Measurements from ENCODE around the gene DEXI. TPM values are rescaled to one million over a fixed set of nuclear protein-coding genes. Genes with fewer than 3 reads are reported as not detected.

The DEXI gene
- total RNA-seq, 2 donors from 2014 or later: 23.8 to 29.5 TPM

- intact Hi-C loops (cut with DNase I): no loop called here
Observed at GRCh38 chr16:10987361-10988163, 45.3 kb upstream of the DEXI start.

GRCh38 chr16:10984509-10984908, 42.2 kb upstream of the DEXI start:
- Histone ChIP-seq H3K27me3 (no peaks in the 10 kb centered on the region), H3K4me3 (no peak overlapping the region), H3K9ac (ENCODE audit: low read depth in 2 of 2, low read length in 2 of 2) (no peak overlapping the region), H3K9me3 (no peaks in the 10 kb centered on the region), H3K36me3 (no peaks in the 10 kb centered on the region), H3K4me1 (no peaks in the 10 kb centered on the region), H3K27ac (no peak overlapping the region)
- DNase-seq: no peak
- intact Hi-C loops (cut with DNase I): no loop called here
- no peak for TF ChIP-seq CTCF (IDR thresholded peaks at IDR 0.05)

More at GRCh38 chr16:10987361-10988163, 45.3 kb upstream of the DEXI start:
- H3K9ac ChIP-seq (ENCODE audit: low read depth in 2 of 2, low read length in 2 of 2): no peak overlapping the region
- no peaks in the 10 kb centered on the region for H3K27me3 ChIP-seq
- H3K9me3 ChIP-seq: no peaks in the 10 kb centered on the region
- H3K36me3 ChIP-seq: no peaks in the 10 kb centered on the region
- H3K27ac ChIP-seq: no peak overlapping the region
- TF ChIP-seq CTCF (IDR thresholded peaks at IDR 0.05): no peak
- H3K4me1 ChIP-seq: no peaks in the 10 kb centered on the region
- DNase-seq: no peak
- no peak overlapping the region for H3K4me3 ChIP-seq

- peak; percentile 37 for DNase-seq
- H3K27me3 ChIP-seq: no peaks in the 10 kb centered on the region
- no peaks in the 10 kb centered on the region for H3K9me3 ChIP-seq
- intact Hi-C loops (cut with DNase I): no loop called here
- TF ChIP-seq CTCF (IDR thresholded peaks at IDR 0.05): peak; percentile 27
- no peak overlapping the region for H3K27ac ChIP-seq
- no peaks in the 10 kb centered on the region for H3K4me1 ChIP-seq
- no peaks in the 10 kb centered on the region for H3K36me3 ChIP-seq
- H3K4me3 ChIP-seq: no peak overlapping the region
- no peak overlapping the region for H3K9ac ChIP-seq (ENCODE audit: low read depth in 2 of 2, low read length in 2 of 2)
Observed at GRCh38 chr16:10983159-10983558, 40.9 kb upstream of the DEXI start.

GRCh38 chr16:10982465-10983150, 40.3 kb upstream of the DEXI start:
- H3K4me1 ChIP-seq: no peaks in the 10 kb centered on the region
- no peak overlapping the region for H3K4me3 ChIP-seq
- H3K9me3 ChIP-seq: no peaks in the 10 kb centered on the region
- TF ChIP-seq CTCF (IDR thresholded peaks at IDR 0.05): no peak
- H3K9ac ChIP-seq (ENCODE audit: low read depth in 2 of 2, low read length in 2 of 2): no peak overlapping the region
- H3K36me3 ChIP-seq: no peaks in the 10 kb centered on the region
- intact Hi-C loops (cut with DNase I): no loop called here
- H3K27ac ChIP-seq: no peak overlapping the region
- no peak for DNase-seq
- H3K27me3 ChIP-seq: no peaks in the 10 kb centered on the region

- intact Hi-C loops (cut with DNase I): no loop called here
- Histone ChIP-seq H3K4me3 (no peak overlapping the region), H3K9me3 (no peaks in the 10 kb centered on the region), H3K27me3 (no peaks in the 10 kb centered on the region), H3K9ac (ENCODE audit: low read depth in 2 of 2, low read length in 2 of 2) (no peak overlapping the region), H3K4me1 (no peaks in the 10 kb centered on the region), H3K27ac (no peak overlapping the region), H3K36me3 (no peaks in the 10 kb centered on the region)
- DNase-seq: no peak
- no peak for TF ChIP-seq CTCF (IDR thresholded peaks at IDR 0.05)
Observed at GRCh38 chr16:10981697-10982216, 39.5 kb upstream of the DEXI start.

Data from colonic mucosa (tissue), 4 donors.